ENCODE measurements around the gene ZDHHC3. TPM values are rescaled to one million over a fixed set of nuclear protein-coding genes. Genes with fewer than 3 reads are reported as not detected.
A peak's percentile ranks its signal among the peaks of the same experiment; 100 is the strongest.
"Not testable (repeated sequence)": the region's sequence is repeated elsewhere in the genome, so short reads cannot be mapped to it uniquely, and the experiment has no call there.

The ZDHHC3 gene
- total RNA-seq, 1 donor from 2014 or later, result 47.5 TPM

- DNase-seq, result peak; percentile 11
Observed at GRCh38 chr3:44963571-44964325, 12.2 kb downstream of the ZDHHC3 start.

- no peak for DNase-seq
Observed at GRCh38 chr3:44962621-44963393, 13.2 kb downstream of the ZDHHC3 start.

DNA sequence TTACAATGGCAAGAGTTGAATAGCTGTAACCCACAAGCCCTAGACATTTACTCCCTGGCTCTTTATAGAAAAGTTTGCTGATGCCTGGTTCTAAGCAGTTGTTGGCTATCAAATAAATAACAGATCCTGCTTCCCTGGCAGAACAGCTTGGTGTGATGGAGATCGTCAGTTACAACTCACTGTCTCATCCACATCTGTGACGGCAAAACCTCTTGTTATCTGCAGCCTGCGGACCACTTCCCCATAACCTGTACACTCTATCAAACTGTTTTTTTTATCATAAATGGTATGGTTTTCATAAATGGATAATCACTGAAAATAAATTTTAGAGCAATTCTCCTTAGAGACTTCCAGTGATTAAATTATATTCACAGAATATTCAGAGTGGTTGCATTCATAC lies 14.1 kb downstream of the ZDHHC3 start:
- DNase-seq, result no peak

GRCh38 chr3:44960387-44961026 lies 15.5 kb downstream of the ZDHHC3 start:
- DNase-seq, result no peak

DNA sequence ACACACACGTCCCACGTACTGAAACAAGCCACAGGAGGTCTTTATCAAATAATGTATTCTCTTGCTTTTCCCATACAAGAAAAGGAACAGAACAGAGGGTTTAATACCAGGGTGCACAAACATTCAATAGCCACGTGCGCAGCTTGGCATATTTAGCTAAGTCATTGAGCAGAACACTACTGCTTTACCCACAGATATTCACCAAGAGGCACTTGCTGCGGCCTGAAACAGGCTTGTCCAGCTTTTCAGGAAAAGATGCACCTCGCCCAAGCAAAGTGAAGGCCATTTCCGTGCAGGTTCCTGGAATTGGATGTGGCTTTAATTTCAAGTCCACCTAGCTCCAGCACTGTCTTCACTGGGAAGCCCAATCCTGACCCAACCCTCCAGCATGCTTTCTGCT lies 17.6 kb downstream of the ZDHHC3 start:
- no peak for DNase-seq

DNA sequence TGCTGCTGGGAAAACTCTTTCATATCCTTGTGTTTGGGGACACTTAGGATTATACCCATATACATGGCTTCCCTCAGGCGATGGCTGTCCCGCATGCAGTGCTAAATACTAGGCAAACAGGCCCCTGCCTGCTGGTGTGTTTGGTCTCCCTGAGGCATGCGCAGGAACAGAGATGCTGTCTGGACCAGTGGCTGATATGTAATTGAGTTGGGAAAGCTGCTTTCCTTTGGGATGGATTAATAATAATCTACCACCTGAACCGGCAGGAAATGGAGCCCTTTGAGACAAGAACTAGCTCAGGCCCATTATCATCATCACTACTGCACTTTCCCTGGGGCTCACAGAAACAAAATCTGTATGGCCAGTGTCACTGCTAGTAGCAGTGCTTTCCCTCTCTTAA lies 18.0 kb downstream of the ZDHHC3 start:
- DNase-seq, result no peak

DNA sequence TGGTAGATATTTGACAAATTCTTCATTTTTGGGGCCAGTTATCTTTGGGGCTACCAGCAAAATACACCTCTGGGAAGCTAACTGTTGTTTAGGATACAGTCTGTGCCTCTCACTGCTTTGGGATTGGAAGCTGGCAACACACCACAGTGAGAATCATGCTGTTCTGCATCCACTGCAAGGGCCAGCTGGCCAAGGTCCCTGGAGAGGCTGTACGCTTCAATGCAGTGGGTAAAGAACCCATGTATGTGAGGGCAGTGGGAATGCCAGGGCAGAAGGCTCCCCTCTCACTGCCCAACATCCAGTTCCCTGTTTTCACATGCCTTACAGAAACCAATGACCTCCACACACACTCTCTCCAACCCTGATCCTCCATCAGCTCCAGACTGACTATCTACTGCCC lies 20.1 kb downstream of the ZDHHC3 start:
- no peak for DNase-seq

DNA sequence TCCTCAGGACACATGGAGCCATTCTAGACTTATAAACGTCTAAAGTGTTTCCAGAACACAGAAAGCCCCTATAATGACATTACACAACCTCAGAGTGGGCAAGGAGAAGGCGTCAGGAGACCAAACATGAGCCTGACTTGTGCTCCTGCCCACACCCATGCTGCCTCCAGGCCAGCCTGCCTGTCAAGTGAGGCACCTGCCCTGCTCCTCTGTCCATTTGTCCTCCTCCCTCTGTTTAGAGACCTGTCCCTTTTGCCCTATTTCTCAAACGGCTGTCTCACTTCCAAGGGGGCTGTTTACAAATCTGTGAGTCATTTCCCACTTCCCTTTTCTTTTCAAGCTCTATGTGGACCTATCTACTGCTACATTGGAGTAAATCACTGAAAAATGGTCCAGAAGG lies 21.0 kb downstream of the ZDHHC3 start:
- DNase-seq, result no peak

- DNase-seq, result no peak
Observed at GRCh38 chr3:44954304-44954703, 21.7 kb downstream of the ZDHHC3 start.

- no peak for DNase-seq
Observed at GRCh38 chr3:44952689-44953088, 23.3 kb downstream of the ZDHHC3 start.

DNA sequence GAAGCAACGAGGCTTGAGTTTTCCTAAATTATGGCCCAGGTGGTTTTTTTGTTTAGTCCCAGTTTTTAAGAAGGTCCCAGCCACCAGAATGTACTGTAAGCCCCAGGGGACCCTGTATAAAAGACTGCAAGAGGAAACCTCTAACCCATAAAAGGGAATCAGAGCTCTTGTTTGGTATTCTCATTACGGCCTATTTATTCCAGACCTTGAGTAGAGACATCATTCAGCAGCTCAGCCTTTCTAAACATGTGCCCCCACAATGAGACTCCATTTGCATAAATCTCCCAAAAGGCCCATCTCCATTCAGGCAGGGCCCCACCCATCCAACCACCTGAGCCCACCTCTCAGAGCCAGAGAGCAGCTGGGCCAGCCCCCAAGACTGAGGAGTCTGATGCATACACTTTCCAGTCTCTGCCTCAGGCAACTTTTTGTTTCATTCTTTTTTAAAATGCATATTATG lies 25.7 kb downstream of the ZDHHC3 start:
- no peak for DNase-seq

DNA sequence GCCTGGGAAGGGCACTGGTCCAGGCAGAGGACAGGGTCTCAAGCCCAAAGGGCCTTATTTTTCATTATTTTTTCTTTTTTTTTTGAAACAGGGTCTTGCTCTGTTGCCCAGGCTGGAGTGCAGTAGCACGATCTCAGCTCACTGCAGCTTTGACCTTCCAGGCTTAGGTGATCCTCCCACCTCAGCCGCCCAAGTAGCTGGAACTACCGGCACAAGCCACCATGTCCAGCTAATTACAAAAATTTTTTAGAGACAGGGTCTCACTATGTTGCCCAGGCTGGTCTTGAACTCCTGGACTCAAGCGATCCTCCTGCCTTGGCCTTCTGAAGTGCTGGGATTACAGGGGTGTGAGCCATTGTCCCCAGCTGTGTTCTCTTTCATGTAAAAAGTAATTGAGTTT lies 26.2 kb downstream of the ZDHHC3 start:
- not testable (repeated sequence) for DNase-seq

DNA sequence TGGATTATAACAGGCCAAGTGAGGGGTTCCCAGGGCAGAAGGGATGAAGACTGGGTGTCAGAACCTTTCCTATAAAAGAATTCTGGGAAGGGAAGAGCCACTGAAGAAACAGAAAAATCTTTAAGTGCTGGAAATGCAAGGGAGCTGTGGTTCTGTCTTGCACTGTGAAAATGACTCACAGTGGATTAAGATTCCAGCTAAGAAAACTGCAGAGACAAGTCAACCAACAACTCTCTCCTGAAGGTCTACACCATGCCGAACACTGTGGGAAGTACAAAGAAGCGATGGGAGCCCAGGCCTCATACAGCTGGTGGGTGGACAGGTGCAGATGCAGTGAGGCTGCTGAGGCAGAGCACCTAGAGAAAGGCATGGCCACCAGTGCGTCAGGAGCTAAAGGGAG lies 27.7 kb downstream of the ZDHHC3 start:
- no peak for DNase-seq

DNA sequence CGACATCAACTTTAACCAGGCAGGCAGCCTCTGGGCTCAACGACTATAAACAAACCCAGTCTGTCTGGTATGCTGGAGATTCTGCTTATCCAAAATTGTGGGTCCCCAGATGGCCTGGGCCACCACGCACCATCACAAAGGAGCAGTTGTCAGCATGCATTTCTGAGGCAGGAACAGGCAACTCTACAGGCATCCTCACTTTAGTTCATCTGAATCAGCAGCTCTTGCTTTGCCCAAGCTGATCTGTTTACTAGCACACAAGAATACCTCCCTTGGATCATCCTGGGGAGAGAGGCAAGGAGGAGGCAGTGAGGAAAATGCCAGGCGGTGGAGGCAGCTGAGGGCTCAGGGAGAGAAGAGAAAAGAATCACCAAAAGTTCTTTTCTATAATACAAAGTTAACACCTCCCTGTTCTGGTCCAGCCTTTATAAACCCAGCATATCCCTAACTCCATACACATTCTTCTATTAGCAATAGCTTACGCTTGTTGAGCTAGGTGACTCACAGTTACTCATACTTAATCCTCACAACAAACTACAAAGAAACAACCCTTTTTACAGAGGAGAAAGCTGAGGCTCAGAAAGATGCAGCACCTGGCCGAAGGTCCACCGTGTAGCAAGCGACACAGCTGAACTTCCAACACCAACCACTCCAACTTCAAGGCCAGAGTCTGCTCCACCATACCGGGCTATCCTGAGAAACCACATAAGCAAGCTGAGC lies 33.6 kb downstream of the ZDHHC3 start:
- no peak for DNase-seq

DNA sequence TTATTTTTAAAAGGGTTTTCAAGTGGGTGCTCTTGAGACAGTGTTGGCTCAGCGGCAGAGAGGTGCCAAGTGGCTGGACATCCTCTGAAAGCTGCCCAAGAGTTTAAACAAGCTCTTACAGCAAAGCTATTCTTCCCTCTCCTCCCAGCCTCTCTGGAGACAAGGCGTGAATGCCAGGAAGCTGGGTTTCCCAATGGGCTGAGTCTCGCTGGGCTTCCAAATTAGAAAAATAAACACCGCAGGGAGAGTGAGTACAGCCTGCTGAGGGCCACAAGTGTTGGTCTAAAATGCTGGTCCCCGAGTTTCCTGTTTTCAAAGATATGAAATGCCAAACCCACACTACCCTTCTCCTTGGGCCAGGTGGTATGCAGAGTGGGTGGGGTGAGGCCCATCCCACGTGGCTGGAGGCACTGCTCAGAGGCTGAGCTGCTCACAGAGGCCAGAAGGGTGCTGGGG lies 36.4 kb downstream of the ZDHHC3 start:
- no peak for DNase-seq

DNA sequence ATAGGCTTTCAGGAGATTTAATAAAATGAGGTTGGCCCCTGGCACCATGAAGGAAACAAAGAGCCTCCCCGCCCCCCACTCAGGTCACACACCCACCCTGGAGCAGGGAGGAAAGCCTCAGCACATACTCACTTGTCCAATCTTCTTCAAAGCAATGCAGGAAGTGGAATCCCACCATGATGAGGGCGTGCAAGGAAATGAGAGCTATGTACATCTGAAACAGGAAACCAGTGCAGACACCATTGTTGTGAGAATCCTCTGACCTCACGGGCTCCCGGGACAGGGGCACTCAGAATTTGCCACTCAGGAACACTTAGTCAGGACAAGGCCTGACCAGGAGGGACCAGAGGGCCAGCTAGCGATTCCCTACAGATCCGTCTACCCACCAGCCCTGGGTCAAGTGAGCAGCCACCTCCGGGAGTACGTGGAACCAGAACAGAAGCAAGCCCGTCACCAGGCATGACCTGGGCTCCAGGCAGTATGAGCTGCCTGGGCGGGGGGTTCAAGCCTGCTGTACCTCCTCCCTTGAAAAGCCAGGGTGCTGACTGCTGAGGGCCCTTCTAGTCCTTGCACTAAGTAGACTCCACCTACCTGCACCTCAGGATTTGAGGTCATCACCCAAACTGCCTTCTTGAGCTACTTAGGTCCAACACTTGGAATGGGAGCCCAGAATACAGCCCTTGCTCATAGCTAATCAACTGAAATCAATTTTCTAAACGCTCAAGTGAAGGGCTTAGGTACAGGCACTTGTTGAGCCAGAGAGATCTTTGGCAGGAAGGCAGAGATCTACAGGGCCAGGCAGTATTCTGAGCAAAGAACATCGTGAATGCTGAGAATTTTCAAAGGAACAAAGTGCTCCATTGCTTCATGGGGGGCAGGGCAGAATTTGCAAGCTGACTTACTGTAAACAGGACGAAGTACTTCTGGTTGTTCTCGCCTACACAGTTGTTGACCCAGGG lies 42.7 kb downstream of the ZDHHC3 start:
- DNase-seq, result no peak

DNA sequence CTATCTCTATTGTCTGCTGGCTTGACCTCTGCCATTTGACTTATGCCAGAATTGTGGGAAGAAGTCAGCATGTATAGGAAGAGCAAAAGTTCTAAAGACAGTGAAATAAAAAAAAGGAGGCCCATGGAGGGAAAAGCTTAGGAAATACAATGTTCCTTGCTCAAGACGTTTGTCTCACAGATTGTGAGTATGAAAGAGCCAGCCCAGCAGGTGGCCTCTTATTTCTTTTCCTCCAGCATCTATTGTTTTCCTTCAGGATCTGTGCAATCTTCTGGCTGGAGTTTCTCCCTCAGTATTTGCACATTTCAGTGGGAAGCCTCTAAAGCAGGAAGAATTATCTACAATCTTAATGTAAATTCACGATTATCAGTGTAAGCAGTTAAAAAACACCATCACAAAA lies 43.7 kb downstream of the ZDHHC3 start:
- DNase-seq, result no peak

- no peak for DNase-seq
Observed at GRCh38 chr3:44931791-44932190, 44.2 kb downstream of the ZDHHC3 start.

DNA sequence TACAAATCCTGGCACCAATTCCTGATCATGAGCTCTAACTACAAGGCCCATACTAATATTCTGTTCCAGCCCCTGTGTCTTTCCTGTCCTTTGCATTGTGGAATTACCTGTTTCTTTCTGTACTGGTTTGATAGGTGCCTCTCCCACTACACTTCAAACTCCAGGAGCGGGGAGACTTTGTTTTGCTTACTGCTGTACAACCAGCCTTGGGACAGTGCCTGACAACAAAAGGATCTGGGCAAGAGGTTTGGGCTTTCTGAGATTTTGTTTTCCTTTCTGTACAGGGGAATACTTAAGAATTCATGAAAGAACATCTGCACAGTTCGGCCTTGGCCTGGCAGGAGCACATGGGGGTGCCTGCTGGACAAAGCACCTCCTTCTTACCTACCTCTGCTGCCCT lies 45.1 kb downstream of the ZDHHC3 start:
- no peak for DNase-seq

- no peak for DNase-seq
Observed at GRCh38 chr3:44929782-44930181, 46.2 kb downstream of the ZDHHC3 start.

- DNase-seq, result no peak
Observed at GRCh38 chr3:44927371-44927770, 48.6 kb downstream of the ZDHHC3 start.
